ENCODE measurements around the gene UBQLN4. TPM values are rescaled to one million over a fixed set of nuclear protein-coding genes. Genes with fewer than 3 reads are reported as not detected.

Gene UBQLN4
- total and polyA plus RNA-seq, 9 of the 15 experiments (the other 6 are each of a cell fraction or from before 2014, with no cell fraction given): 13.5 to 65.5 (median 37.0) TPM

DNA sequence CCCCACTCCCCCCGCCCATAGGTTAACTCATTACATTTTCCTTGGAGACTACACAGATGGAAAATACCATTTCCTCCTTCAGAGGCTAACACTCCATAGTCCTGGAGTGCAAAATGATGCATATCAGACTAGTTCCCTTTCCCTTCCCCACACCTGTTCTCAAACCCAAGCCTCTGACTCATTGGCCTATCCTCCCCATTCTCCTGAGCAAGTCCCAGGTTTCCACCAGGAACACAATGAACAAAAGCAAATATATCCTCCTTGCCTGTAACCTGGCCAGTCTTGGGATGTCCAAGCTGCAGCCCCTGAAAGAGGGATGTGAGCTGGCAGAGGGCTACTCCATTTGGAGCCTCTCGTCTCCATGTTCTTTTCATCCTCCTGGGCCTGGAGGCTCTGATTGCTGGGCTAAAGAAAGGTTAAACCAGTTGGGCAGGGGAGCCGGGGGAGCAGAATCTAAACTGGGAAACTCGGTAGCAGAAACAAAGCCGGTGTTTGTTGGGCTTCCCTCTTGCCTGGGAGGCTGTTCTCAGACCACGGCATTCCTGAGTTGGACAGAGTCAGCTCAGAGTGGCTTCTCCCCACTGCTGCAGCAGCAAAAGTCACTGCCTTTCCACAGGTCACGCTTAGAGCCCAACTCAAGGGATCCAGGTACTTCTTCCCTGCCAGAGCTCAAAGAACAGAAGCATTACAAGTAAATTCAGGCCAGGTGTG, 46.8 kb downstream of the UBQLN4 start:
- H3K4me2 ChIP-seq (ENCODE audit: insufficient read depth, low read length): no peak overlapping the region
- POLR2A ChIA-PET: interaction anchor here (0.6 to 3.5 kb wide), 5 partner anchors 10 to 58 kb away, joined by 3 to 10 read pairs (median 5); partner anchors contain the start of gene SSR2
- H3K36me3 ChIP-seq (ENCODE audit: control insufficient read depth, insufficient read depth, low read length): peaks cover 33% of the 10 kb centered on the region; the same call in 2 of the 3 replicates
- no peak for FAIRE-seq
- no peaks in the 10 kb centered on the region for H3K79me2 ChIP-seq (ENCODE audit: control insufficient read depth, insufficient read depth, low read length)
- H4K20me1 ChIP-seq (replicated peaks; ENCODE audit: control insufficient read depth, insufficient read depth, low read length): no peaks in the 10 kb centered on the region
- CTCF ChIA-PET (ENCODE audit: low intra/inter-chr PET ratio): no interaction called here
- intact Hi-C loops (cut with micrococcal nuclease) (no loop called here), in situ Hi-C loops (cut with MboI) (no loop called here)
- no peak overlapping the region; a peak in 1 of 4 replicates for H3K9ac ChIP-seq (ENCODE audit: insufficient read depth in 1 of 2, low read depth in 2 of 2, low read length in 2 of 2)
- H3K4me1 ChIP-seq (replicated peaks in 1 of 2; ENCODE audit: control insufficient read depth in 2 of 2, insufficient read depth in 2 of 2, low read length in 2 of 2): peaks cover 14 to 21% of the 10 kb centered on the region in 2 experiments; a peak in 4 of 5 replicates
- no peaks in the 10 kb centered on the region for H3K27me3 ChIP-seq (ENCODE audit: control insufficient read depth in 2 of 2, insufficient read depth in 2 of 2, low read length in 2 of 2)
- H2AFZ ChIP-seq (ENCODE audit: low read depth, low read length): no peak overlapping the region
- H3K9me1 ChIP-seq (ENCODE audit: control insufficient read depth, insufficient read depth, low read length): no peaks in the 10 kb centered on the region
- DNase-seq (ENCODE audit: extremely low read depth in 1 of 4, low spot score in 3 of 4): no peak
- 63% methylated on average over 6 of the region's 7 CpGs for WGBS (ENCODE audit: insufficient coverage, low coverage, missing lambda C conversion rate)
- no peak overlapping the region for H3K27ac ChIP-seq (ENCODE audit: extremely low read depth, low read depth, low read length)
- H3K4me3 ChIP-seq: no peak overlapping the region
- no peak for TF ChIP-seq ILF3 (IDR thresholded peaks at IDR 0.05; ENCODE audit: borderline replicate concordance)
- no peak for TF ChIP-seq NCOA4 (IDR thresholded peaks at IDR 0.05; ENCODE audit: partially characterized antibody)
- TF ChIP-seq SNRNP70 (optimal IDR thresholded peaks at IDR 0.05; ENCODE audit: low read depth, low read length): no peak
- TF ChIP-seq POLR2B (IDR thresholded peaks at IDR 0.05; ENCODE audit: low read depth, partially characterized antibody): peak; percentile 16
- TF ChIP-seq, protein P1, sequence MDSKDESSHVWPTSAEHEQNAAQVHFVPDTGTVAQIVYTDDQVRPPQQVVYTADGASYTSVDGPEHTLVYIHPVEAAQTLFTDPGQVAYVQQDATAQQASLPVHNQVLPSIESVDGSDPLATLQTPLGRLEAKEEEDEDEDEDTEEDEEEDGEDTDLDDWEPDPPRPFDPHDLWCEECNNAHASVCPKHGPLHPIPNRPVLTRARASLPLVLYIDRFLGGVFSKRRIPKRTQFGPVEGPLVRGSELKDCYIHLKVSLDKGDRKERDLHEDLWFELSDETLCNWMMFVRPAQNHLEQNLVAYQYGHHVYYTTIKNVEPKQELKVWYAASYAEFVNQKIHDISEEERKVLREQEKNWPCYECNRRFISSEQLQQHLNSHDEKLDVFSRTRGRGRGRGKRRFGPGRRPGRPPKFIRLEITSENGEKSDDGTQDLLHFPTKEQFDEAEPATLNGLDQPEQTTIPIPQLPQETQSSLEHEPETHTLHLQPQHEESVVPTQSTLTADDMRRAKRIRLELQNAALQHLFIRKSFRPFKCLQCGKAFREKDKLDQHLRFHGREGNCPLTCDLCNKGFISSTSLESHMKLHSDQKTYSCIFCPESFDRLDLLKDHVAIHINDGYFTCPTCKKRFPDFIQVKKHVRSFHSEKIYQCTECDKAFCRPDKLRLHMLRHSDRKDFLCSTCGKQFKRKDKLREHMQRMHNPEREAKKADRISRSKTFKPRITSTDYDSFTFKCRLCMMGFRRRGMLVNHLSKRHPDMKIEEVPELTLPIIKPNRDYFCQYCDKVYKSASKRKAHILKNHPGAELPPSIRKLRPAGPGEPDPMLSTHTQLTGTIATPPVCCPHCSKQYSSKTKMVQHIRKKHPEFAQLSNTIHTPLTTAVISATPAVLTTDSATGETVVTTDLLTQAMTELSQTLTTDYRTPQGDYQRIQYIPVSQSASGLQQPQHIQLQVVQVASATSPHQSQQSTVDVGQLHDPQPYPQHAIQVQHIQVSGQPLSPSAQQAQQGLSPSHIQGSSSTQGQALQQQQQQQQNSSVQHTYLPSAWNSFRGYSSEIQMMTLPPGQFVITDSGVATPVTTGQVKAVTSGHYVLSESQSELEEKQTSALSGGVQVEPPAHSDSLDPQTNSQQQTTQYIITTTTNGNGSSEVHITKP (IDR thresholded peaks at IDR 0.05; ENCODE audit: partially characterized antibody): peak; percentile 5
- no peaks in the 10 kb centered on the region for H3K9me3 ChIP-seq (replicated peaks; ENCODE audit: control insufficient read depth, insufficient read depth, low read depth, low read length)
- no peak for ATAC-seq
- BruUV-seq (replicated peaks): no TSS peak
